NT2/D1 (cell line): ENCODE measurements around the gene ENO2.
"Not testable (repeated sequence)": the region's sequence is repeated elsewhere in the genome, so short reads cannot be mapped to it uniquely, and the experiment has no call there.

Experiments used
- DNase-seq: peaks from one replicate; pipeline ENCODE4 v3.0.0-alpha.2; 2011; ENCODE audit warnings: low read depth, low spot score
- H3K27me3 ChIP-seq: 2 replicates; pipeline ENCODE4 v1.6.0; 2011; ENCODE audit warnings: mild to moderate bottlenecking; ENCODE audit not compliant: insufficient read length, insufficient read depth
- H3K36me3 ChIP-seq: 2 replicates; pipeline ENCODE4 v1.6.1; 2011; ENCODE audit warnings: mild to moderate bottlenecking, low read length, mixed read lengths; ENCODE audit not compliant: insufficient read depth, insufficient read length
- H3K4me1 ChIP-seq: 2 replicates; pipeline ENCODE4 v1.5.1; 2011; ENCODE audit not compliant: insufficient read depth, insufficient read length
- H3K4me3 ChIP-seq: 2 replicates; pipeline ENCODE4 v1.5.1; 2011; ENCODE audit warnings: low read depth; ENCODE audit not compliant: insufficient read length
- H3K9ac ChIP-seq: 2 replicates; pipeline ENCODE4 v1.6.0; 2011; ENCODE audit warnings: low read depth; ENCODE audit not compliant: insufficient read length
- H3K9me3 ChIP-seq: 2 replicates; pipeline ENCODE4 v1.5.1; 2011; ENCODE audit warnings: mild to moderate bottlenecking, low read length; ENCODE audit not compliant: insufficient read depth
- SUZ12 ChIP-seq: IDR thresholded peaks from 2 replicates; pipeline ENCODE4 v1.6.1; 2011; ENCODE audit not compliant: insufficient read length, insufficient read depth; ENCODE audit errors: extremely low read depth
- YY1 ChIP-seq: IDR thresholded peaks from 2 replicates; pipeline ENCODE4 v1.6.1; 2011; ENCODE audit not compliant: insufficient read length, insufficient read depth
- ZNF274 ChIP-seq: IDR thresholded peaks from 2 replicates; pipeline ENCODE4 v1.6.1; 2011; ENCODE audit warnings: mild to moderate bottlenecking, low read depth, low read length

The ENO2 gene

GRCh38 chr12:6914246-6914946 is at the start of gene ENO2:
ENO2 (plus strand) TSS chr12:6914580; CDS start chr12:6915833, 1,253 bp downstream.
- H3K9me3 ChIP-seq: no peaks in the 10 kb centered on the region
- H3K4me3 ChIP-seq: peak within 1 kb of the TSS; percentile 79
- DNase-seq: no peak
- TF ChIP-seq YY1 (peak; percentile 6), SUZ12 (no peak)
- H3K36me3 ChIP-seq: peaks cover 29% of the 10 kb centered on the region
- H3K4me1 ChIP-seq: peaks cover 28% of the 10 kb centered on the region
- H3K27me3 ChIP-seq: peaks cover 9% of the 10 kb centered on the region
- peak within 1 kb of the TSS; percentile 92 for H3K9ac ChIP-seq

- H3K36me3 ChIP-seq: peaks cover 86% of the 10 kb centered on the region
- H3K9me3 ChIP-seq, H3K27me3 ChIP-seq, H3K9ac ChIP-seq, H3K4me3 ChIP-seq, DNase-seq: not testable (repeated sequence)
- H3K4me1 ChIP-seq: peaks cover 25% of the 10 kb centered on the region
Observed at GRCh38 chr12:6865307-6865706, 49.1 kb upstream of the ENO2 start.

DNA sequence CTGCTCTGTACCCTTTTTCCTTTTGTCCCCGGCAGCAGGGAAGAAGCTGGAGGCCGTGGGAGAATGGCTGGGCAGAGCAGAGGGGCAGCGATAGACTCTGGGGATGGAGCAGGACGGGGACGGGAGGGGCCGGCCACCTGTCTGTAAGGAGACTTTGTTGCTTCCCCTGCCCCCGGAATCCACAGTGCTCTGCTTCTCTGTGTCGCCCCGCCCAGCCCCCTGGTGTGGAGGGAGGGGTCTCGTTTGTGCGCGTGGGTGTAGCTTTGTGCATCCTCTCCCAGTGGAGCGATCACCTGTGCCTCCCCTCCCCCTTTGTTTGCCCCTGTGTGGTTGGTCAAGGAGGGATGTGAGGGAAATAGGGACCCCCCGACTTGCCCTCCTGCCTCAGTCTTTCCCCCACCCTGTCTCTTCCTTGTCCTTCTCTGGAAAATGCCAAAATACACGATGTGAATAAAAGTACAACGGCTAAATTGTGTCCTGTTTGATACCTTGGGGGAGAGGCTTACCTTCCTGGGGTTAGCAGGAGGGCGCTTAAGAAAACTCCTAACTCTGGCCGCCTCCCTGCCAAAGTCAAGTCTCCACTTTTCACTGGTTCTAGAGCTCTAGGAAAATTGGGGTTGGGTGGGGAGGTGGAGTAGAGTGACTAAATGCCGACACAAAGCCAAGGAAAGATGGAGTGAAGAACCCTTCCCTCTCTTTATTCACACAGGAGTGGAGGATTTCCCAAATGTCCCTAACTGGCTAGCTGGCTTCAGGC is 48.0 kb upstream of the ENO2 start:
- no peak for DNase-seq
- H3K36me3 ChIP-seq: peaks cover 86% of the 10 kb centered on the region
- TF ChIP-seq YY1: no peak
- no peak for TF ChIP-seq ZNF274
- no peak for TF ChIP-seq SUZ12
- H3K4me1 ChIP-seq: peaks cover 31% of the 10 kb centered on the region
- H3K9me3 ChIP-seq: no peaks in the 10 kb centered on the region
- H3K9ac ChIP-seq: peak overlapping the region; percentile 67
- peak overlapping the region; percentile 35 for H3K4me3 ChIP-seq
- no peaks in the 10 kb centered on the region for H3K27me3 ChIP-seq

GRCh38 chr12:6866920-6867412 is 47.4 kb upstream of the ENO2 start:
- Histone ChIP-seq H3K9me3 (no peaks in the 10 kb centered on the region), H3K36me3 (peaks cover 86% of the 10 kb centered on the region), H3K4me1 (peaks cover 37% of the 10 kb centered on the region), H3K27me3 (no peaks in the 10 kb centered on the region), H3K4me3 (peak overlapping the region; percentile 35), H3K9ac (peak overlapping the region; percentile 67)
- DNase-seq: no peak
- no peak for TF ChIP-seq YY1
- no peak for TF ChIP-seq ZNF274
- no peak for TF ChIP-seq SUZ12

- DNase-seq: peak; percentile 81
- H3K4me1 ChIP-seq: peaks cover 38% of the 10 kb centered on the region
Observed at GRCh38 chr12:6867413-6868210, 46.8 kb upstream of the ENO2 start, which contains the start of gene TPI1. TPI1 (plus strand) TSS chr12:6867531; CDS start chr12:6867567, 36 bp downstream.

GRCh38 chr12:6868211-6869048 is 46.0 kb upstream of the ENO2 start:
- TF ChIP-seq SUZ12 (no peak), ZNF274 (no peak), YY1 (no peak)
- no peaks in the 10 kb centered on the region for H3K9me3 ChIP-seq
- H3K27me3 ChIP-seq: no peaks in the 10 kb centered on the region
- peak overlapping the region; percentile 97 for H3K4me3 ChIP-seq
- peaks cover 38% of the 10 kb centered on the region for H3K4me1 ChIP-seq
- H3K9ac ChIP-seq: peak overlapping the region; percentile 97
- DNase-seq: no peak
- H3K36me3 ChIP-seq: peaks cover 74% of the 10 kb centered on the region

More at GRCh38 chr12:6867413-6868210, 46.8 kb upstream of the ENO2 start, which contains the start of gene TPI1:
- Histone ChIP-seq H3K36me3 (peaks cover 83% of the 10 kb centered on the region), H3K9me3 (no peaks in the 10 kb centered on the region), H3K9ac (peak within 1 kb of the TSS; percentile 97), H3K4me3 (peak within 1 kb of the TSS; percentile 97), H3K27me3 (no peaks in the 10 kb centered on the region)
- TF ChIP-seq ZNF274 (no peak), SUZ12 (no peak), YY1 (peak; percentile 37)
